Measurements from ENCODE around the gene NYNRIN.
"Not testable (repeated sequence)": the region's sequence is repeated elsewhere in the genome, so short reads cannot be mapped to it uniquely, and the experiment has no call there.

The NYNRIN gene

DNA sequence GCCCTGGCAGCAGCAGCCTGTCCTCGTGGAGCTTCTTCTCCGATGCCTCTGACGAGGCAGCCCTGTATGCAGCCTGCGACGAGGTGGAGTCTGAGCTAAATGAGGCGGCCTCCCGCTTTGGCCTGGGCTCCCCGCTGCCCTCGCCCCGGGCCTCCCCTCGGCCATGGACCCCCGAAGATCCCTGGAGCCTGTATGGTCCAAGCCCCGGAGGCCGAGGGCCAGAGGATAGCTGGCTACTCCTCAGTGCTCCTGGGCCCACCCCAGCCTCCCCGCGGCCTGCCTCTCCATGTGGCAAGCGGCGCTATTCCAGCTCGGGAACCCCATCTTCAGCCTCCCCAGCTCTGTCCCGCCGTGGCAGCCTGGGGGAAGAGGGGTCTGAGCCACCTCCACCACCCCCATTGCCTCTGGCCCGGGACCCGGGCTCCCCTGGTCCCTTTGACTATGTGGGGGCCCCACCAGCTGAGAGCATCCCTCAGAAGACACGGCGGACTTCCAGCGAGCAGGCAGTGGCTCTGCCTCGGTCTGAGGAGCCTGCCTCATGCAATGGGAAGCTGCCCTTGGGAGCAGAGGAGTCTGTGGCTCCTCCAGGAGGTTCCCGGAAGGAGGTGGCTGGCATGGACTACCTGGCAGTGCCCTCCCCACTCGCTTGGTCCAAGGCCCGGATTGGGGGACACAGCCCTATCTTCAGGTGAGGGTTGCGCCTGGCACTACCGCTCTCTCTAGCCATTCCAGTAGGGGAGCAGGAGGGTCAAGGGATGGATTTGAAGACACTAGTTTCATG lies 28.7 kb upstream of the NYNRIN start:
- DNase-seq (ENCODE audit: low spot score) = no peak

DNA sequence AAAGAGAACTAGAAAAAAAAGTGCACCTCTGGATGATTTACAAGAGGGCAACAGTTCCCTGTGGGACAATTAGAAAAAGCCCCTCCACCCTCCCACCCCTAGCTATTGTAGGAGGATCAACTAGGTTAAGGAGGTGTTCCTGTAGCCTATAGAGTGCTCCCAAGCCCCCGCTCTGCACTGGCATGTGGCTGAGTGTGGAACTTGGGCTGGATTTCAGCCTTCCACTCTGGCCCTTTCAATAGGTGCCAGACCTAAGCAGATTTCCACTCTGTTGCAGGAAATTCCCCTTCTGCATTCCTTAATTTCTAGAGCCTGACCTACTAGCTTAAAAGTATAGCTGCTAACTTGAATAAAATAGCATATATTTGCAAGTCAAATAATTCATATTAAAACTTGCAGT lies 28.1 kb upstream of the NYNRIN start:
- no peak for DNase-seq (ENCODE audit: low spot score)

DNA sequence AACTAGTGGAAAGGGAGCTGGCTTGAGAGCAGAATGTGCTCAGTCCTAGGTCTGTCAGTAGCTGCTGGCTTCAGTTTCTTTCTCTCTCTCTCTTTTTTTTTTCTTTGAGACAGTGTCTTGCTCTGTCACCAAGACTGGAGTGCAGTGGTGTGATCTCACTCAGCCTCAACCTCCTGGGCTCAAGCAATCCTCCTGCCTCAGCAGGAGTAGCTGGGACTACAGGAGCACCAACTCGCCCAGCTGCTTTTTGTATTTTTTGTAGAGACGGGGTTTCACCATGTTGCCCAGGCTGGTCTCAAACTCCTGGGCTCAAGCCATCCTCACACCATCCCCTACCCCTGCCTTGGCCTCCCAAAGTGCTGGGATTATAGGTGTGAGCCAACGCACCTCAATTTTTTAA lies 27.2 kb upstream of the NYNRIN start:
- not testable (repeated sequence) for DNase-seq (ENCODE audit: low spot score)

DNA sequence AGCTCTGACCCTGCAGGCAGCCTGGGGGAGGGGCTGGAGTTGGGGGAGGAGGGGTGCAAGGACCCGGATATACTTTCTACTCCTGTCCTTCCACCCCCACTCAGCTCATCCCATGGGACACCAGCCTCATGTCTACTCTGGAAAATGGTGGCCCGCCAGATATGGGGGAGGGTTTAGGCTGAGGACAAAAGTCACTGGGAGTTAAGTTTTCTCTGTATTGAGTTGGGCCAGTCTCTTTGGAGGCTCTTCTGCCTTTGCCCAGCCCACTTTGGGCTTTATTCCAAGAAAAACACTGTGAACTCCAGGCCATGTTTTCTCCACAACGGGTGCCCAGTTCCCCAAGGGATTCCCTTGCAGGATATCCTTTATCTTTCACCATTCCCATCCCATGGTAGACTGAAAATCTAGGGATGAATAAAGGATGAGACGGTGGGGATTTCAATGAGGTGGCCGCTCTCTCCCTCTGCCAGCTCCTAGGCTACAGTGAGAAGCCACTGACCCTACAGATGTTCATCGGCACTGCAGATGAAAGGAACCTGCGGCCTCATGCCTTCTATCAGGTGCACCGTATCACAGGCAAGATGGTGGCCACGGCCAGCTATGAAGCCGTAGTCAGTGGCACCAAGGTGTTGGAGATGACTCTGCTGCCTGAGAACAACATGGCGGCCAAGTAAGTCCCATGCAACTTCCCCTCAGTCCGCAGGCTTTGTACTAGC lies 25.9 kb upstream of the NYNRIN start:
- DNase-seq (ENCODE audit: low spot score) = peak; percentile 55

DNA sequence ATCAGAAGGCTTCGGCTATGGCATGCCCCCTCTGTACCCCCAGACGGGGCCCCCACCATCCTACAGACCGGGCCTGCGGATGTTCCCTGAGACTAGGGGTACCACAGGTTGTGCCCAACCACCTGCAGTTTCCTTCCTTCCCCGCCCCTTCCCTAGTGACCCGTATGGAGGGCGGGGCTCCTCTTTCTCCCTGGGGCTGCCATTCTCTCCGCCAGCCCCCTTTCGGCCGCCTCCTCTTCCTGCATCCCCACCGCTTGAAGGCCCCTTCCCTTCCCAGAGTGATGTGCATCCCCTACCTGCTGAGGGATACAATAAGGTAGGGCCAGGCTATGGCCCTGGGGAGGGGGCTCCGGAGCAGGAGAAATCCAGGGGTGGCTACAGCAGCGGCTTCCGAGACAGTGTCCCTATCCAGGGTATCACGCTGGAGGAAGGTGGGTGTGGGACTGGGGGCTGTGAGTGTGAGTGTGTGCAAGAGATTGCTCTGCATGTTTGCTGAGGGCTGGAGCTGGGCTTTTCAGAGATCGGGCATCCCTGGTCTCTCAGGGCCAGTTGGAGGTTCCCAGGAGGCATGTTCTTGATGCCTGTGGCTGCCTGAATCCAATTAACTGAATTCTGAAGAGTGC lies 22.2 kb upstream of the NYNRIN start:
- DNase-seq (ENCODE audit: low spot score) = no peak

DNA sequence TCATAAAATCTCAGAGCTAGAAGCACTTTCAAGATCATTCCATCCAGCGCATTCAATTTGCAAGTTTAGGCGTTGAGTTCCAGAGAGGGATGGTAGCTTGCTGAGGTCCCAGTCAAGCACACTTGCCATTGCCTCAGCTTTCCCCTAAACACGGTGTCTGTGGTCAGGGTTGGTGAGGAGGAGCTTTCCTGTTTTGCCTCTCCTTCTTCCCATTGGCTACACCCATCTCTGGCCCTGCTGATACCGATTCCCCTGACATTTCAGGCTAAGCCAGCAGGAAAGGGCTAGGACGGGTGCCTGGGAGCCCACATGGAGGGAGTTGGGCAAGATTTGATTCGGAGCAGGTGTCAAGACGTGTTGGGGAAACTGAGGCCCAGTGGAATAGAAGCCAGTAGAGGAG lies 21.7 kb upstream of the NYNRIN start:
- DNase-seq (ENCODE audit: low spot score) = no peak

DNA sequence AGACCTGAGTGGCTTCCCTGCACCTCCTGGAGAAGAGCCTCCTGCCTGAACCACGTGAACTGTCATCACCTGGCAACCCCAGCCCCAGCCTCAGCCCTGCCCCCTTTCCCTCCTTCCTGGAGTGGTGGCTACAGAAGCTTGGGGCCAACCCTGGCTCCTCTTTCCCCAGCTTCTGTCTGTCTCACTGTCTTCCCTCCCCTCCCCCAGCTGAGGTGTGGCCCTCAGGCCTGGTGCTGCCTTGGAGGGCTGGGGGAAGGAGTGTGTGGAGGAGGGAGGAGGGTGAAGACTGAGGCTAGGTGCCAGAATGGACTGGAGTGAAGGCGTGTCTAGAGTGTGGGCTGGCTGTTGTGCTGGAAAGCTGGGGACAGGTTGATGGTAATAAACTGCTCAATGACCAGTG lies 21.1 kb upstream of the NYNRIN start:
- DNase-seq (ENCODE audit: low spot score) = no peak

DNA sequence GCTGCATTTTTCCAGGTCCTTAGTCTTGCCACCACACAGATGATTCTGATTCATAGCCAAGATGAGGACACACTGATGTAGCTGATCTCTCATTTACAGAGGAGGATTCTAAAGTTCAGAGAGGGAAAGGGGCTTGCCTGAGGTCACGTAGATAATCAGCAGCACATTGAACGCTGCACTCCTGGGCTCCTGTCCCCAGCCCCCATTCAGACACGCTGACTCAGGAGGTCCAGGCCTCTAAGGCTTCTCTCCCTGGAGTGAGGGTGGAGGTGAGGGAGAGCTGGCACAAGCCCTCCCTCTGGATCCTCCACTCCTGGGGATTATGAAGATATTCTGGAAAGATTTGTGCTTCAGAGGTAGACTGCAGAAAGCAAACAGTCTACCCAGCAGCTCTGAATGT lies 20.5 kb upstream of the NYNRIN start:
- DNase-seq (ENCODE audit: low spot score) = no peak

DNA sequence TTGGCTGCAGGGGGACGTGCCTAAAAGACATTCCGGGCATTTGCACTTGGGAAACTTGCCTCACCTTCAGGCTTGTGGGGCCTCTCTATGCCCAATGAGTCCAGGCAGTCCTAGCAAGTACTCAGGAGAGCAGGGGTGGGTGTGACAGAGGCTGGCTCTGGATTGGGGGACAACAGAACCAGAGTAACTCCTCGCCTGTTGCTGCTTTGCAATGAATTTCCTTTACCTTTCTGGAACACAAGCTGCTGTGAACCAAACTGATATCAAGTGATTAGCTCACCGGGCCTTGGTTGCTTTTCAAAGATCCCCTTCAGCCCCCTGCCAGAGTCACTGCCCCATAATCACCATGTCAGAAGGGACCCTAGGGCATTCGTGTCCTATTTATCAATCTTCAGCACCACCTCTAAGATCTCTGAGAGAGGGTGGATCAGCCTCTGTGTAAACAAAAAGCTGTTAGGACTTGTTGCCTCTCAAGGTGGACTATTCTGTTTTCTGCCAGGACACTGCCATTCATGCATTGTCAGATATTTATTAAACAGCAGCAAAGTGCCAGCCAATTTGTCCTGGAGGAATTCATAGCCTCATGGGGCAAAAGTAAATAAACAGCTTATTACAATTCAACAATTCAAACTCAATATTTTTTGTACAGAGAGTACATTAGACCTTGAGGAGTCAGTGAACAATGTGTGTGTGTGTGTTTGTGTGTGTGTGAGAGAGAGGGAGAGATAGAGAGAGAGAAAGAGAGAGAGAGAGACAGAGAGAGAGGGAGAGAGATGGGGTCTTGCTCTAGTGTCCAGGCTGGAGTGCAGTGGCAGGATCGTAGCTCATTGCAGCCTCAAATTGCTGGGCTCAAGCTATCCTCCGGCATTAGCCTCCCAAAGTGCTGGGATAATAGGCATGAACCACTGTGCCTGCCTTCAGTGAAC lies 19.6 kb upstream of the NYNRIN start:
- DNase-seq (ENCODE audit: low spot score) = no peak

DNA sequence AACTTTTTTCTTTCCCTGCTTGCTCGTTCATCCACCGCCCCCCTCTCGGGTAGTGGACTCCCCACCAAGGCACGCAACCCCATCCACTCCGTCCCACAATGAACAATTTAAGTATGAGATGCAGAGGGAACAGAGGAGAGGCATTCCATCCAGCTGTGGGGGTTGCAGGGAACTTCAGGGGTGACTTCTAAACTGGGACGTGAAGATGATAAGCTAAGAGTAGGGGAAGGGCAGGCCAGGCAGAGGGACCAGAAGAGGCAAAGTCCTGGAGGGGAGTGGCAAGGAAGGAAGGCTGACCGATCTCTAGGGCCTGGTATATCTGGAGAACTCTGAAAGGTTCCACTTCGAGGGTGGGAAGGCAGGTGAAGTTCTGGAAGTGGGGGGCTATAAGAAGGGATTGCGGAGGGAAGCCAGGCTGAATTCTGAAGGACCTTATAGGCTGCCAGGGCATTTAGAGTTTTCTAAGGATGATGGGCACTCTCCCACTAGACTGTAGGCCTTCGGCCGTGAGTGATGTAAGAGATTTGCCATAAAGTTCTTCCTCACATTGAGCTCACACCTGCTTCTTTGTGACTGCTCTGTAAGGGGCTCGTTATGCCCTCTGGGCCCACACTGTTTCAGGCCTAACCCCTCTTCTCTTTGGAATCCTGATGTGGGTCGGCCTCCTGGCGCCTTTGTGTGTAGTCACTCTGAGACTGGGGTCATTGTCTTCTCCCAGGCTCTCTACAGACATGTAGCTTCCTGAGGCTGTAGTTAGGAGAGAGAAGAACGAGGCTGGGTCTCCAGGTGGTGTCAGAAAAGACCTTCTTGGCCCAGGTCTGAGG lies 18.7 kb upstream of the NYNRIN start:
- DNase-seq (ENCODE audit: low spot score) = no peak

DNA sequence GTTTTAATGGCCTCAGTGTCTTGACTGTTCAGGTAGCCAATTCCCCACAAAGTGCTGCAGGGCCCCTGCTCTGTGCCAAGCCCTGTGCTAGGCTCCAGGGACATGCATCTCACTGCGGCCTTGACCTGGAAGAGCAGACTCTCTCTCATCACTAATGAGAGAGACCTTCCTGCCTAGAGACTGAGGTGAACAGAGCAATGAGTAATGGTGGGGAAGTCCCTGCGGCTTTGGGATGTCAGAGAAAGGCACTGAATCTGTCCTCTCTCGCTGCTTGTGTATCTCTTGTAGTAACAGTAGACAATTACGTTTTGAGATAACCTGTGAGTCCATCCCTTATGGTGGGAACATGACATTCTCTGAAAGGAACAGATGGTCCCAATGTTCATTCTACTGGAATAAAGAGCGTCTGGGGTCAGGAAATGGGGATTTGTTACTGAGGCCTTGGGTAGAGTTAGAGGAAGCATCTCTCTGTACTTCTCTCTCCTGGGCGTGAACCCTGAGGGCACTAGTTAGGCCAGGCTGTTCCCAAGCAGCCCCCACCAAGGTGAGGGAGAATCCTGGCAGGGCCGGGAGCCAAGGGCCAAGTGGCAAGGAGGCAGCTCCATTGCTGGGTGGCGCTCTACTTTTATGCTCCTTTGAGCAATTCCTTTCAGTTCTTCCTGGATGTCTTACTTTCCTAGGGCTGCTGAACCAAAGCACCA lies 17.3 kb upstream of the NYNRIN start:
- DNase-seq (ENCODE audit: low spot score) = no peak

DNA sequence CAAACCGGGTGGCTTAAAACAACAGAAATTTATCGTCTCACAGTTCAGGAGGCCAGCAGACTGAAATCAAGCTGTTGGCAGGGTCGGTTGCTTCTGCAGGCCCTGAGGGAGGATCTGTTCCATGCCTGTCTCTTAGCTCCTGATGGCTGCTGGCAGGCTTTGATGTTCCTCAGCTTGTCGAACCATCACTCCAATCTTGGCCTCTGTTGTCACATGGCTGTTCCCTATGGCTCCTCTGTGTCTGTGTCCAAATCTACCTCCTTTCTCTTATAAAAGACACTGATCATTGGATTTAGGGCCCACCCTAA lies 16.8 kb upstream of the NYNRIN start:
- DNase-seq (ENCODE audit: low spot score) = no peak

DNA sequence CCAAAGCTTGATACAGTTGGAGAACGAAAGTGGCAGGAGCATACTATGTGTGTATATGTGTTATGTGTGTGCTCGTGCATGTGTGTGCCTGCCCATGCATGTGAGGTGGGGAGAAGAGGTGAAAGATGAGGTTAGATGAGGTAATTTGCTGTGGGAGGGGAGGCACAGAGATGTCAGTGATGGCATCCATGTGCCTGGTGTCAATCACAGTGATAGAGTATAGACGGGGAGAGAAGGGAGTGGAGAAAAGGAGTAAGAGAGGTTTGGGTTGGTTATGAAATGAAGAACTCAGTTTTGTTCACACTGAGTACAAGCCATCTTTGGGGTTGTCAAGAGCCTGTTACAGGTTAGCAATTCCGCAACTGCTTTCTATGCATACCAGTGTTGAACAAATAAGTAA lies 14.6 kb upstream of the NYNRIN start:
- no peak for DNase-seq (ENCODE audit: low spot score)

DNA sequence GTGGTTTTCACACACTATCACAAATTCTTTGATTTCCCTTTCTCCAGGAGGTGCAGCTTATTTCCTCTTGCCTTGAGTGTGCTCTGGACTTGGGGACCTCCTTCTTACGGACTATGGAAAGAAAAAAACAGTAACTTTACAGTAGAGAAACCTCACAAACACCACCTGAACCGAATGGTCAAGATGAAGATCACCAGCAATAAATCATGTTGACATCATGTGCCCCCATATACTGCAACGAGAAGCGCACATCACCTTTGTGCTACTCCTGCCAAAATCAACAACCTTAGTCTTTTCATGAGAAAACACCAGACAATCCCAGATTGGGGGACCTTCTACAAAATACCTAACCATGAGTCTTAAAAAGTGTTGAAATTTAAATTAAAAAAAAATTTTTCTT lies 13.3 kb upstream of the NYNRIN start:
- DNase-seq (ENCODE audit: low spot score) = no peak

DNA sequence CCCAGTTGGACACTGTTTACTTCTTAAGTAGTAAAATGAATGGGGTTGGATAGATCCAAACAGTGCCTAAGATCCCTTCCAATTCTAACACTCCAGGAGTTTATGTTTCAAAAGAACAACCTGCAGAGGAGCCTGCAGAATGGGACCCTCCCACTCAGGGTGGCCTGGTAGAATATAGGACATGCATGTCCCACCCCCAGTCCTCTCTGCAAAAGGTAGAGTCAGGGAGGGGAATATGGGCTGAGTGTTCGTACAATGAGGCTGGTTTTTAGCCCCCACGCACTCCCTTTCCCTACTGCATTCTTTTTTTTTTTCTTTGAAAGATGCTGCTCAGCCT lies 11.8 kb upstream of the NYNRIN start:
- DNase-seq (ENCODE audit: low spot score) = no peak

DNA sequence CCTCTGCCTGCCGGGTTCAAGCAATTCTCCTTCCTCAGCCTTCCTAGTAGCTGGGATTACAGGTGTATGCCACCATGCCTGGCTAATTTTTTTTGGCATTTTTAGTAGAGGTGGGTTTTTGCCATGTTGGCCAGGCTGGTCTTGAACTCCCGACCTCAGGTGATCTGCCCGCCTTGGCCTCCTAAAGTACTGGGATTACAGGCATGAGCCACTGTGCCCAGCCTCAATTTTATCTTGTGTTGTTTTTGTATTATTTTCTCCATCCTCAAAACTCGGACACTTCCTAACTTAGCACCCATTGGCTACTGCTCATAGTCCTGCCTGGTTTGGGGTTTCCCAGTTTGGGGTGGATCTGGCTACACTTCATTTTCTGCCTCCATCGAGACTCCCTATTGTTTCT lies 11.2 kb upstream of the NYNRIN start:
- DNase-seq (ENCODE audit: low spot score) = not testable (repeated sequence)

DNA sequence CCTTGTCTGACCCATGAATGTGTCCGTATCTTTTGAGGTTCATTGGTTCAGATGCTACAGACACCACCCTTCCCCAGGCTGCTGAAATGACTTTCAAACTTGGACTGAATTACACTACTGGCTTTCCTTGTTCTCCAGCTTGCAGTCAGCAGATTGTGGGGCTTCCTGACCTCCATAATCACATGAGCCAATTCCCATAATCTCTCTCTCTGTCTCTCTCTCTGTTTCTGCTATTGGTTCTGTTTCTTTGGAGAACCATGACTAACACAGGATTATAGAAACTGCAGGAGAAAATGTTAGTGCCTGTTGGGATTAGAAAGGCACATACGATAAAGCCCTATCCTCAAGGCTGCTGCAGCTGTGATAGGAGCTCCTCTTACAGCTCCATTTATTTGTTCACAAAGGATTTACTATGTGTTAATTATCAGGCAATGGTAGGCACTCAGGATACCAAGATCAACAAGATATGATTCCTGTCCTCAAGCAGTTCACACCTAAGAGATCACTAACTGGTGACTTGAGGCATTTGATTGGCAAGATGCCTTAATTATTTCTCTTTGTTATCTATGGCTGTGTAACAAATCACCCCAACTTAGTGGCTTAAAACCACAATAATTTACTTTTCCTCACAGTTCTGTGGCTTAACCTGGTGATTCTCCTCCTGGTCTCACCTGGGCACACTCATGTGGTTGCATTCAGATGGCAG lies 10.2 kb upstream of the NYNRIN start:
- no peak for DNase-seq (ENCODE audit: low spot score)

DNA sequence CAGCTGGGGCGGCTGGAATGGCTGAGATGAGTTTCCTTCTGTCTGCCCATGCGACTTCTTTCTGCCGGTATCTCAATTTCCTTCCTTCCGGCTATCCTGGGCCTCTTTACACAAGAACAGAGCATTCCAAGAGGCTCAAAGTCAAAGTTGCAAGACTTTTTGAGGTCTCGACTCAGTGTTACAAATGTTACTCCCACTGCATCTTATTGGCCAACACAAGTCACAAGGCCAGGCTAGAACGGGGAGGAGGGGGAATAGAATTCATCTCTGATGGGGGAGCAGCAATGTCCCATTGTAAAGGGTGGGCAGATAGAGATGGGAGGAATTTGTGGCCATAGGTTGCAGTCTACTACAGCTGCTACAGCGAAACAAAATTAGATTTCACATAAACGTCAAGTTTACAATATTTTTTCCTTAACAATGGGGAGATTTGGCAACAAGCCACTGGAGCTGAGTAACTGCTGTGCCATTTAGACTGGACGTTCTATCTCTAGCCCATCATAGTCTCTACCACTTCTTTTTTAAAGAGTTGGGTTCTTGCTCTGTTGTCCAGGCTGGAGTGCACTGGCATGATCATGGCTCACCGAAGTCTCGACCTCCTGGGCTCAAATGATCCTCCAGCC lies 9.5 kb upstream of the NYNRIN start:
- peak; percentile 50 for DNase-seq (ENCODE audit: low spot score)

DNA sequence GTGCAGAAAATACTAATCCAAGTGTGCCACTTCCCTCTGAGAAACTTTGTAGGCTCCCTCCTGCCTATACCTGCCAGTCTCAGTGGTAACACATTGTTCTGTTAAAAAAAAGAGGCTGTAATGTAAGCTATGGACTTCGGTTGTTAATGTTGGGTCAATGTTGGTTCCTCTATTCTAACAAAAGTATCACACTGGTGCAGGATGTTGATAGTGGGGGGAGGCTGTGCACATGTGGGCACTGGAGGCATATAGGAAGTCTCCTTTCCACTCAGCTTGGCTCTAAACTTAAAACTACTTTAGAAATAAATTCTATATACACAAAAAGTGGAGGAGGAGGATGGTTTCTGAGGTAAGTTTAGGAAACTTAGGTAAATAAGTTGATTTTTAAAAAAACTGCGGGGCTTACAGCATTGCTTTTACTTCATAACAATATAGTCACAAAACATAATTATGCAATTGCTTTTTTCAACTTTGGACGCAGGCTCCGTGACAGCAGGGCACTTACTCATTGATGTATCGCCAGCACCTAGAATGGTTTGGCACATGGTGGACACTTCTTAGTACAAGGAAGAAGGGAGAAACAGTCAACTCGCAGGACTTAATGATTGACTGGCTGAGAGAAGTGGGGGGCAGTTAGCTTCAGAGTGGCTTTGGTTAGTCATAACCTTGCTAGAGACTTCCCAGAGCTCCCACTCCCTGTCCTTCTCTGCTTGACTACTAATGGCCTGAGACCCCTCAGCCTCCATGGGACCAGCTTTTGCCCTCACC lies 7.9 kb upstream of the NYNRIN start:
- DNase-seq (ENCODE audit: low spot score) = no peak
